T-helper 2 cell (primary cell): ENCODE measurements around the gene MCOLN1.

Experiments used
- DNase-seq, 5 experiments: peaks; one replicate each; pipeline versions ENCODE4 v3.0.0 to v3.0.0-alpha.2; 2012 to 2022

MCOLN1 gene

DNA sequence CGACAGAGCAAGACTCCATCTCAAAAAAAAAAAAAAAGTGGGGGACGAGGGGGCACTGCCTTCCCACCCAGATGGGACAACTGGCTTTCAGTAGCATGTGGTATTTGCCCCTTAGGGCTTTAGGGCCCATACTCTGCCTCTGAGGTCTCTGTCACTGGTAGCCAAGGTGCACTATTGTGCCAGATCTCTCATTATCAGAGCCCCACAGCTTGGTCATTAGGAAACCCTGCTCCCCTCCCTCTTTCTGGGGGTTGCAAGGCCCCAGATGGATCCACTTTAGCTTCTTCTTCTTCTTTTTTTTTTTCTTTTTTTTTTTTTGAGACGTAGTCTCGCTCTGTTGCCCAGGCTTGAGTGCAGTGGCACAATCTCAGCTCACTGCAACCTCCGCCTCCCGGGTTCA lies 17.7 kb upstream of the MCOLN1 start:
- DNase-seq, result no peak

DNA sequence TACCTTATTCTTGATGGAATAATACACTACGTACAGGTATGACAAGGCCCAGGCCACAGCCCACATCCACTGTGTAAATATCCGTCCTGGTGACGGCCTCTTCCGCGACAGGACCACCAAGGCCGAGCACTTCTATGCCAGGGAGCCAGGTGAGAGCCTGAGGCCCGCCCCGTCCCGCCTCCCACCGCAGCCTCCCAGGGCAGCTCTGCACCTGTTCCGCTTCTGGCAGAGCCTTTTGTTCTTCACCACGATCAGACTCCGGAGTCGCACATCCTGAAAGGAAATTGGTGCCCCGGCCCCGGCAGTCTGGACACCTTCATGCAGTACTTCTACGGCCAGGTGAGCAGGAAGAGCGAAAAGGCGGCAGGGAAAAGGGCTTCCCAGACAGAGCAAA lies 17.1 kb upstream of the MCOLN1 start:
- DNase-seq, result no peak

DNA sequence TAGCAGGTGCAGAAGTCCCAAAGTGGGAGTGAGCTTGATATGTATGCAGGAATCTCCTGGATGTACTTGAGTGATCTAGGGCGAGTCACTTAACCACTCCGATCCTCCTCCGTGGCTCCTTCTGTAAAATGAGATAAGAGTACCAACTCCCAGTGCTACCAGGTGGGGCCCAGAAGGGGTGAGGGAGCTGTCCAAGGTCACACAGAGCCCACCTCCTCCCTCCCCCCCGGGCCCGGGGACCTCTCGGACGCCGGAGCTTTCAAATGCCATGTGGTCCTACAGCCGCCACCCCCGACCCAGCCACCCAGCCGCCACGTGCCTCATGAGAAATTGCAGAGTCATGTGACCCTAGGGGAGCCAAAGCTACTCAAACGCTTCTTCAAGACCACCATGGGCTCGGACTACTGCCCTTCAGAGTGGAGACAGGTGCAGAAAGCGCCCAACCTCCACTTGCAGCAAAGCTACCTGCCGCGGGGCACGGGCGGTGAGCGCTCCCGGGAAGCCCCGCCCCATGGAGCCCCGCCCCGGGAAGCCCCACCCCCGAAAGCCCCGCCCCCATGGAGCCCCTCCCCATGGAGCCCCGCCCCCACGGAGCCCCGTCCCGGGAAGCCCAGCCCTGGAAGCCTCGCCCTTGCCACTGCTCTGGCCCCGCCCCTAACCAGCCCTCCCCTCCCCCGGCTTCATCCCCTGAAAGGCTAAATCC lies 16.6 kb upstream of the MCOLN1 start:
- DNase-seq, result peak in 1 of 5 experiments; percentile 25

DNA sequence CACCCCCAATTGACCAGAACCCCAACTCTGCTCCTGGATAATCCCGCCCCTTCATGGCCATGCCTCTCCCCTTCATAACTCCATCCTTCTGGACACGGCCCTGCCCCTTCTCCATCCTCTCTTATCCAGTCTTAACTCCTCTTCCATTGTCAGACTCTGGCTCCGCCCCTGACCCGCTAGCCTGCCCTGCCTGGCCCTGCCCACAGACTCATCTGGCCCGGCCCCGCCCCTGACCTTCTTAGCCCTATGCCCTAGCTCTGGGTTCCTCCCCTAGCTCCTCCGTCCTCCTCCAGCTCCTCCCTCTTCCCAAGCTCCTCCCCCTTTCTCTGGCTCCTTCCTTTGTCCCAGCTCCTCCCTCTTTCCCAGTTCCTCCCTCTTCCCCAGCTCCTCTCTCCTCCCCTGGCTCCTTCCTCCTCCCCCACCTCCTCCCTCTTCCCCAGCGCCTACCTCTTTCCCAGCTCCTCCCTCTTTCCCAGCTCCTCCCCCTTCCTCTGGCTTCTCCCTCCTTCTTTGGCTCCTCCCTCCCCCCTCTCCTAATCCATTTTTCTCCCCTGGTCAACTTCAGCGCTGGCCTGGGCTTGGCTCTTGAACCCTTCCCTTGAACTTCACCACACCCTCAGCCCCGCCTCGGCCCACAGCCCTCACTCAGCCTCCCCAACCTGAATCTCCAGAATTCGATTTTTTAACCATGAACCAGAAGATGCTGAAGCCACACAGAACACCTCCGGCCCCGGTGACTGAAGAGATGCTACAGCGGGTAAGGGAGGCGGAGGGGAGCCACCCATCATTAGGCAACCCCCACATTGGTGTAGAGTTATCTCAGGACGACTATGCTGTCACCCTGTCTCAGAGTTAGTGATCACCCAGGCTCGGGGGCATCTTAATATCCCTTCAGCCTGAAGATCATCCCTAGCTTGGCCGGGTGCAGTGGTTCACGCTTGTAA lies 15.8 kb upstream of the MCOLN1 start:
- DNase-seq, result peak in 3 of 5 experiments; percentile 18 to 47 (median 27)

DNA sequence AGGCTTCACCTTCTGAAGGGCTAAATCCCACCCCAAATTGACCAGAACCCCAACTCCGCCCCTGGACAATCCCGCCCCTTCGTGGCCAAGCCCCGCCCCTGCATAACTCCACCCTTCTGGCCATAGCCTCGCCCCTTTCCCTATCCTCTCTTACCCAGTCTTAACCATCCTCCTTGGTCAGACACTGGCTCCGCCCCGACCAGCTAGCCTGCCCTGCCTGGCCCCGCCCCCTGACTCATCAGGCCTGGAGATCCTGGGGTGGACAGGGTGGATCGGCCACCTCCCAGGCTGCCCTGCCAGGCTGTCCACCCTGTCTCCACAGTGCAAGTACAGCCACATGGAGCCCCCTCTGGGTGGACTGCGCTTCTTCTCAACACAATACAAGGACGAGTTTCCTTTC lies 14.5 kb upstream of the MCOLN1 start:
- no peak for DNase-seq

DNA sequence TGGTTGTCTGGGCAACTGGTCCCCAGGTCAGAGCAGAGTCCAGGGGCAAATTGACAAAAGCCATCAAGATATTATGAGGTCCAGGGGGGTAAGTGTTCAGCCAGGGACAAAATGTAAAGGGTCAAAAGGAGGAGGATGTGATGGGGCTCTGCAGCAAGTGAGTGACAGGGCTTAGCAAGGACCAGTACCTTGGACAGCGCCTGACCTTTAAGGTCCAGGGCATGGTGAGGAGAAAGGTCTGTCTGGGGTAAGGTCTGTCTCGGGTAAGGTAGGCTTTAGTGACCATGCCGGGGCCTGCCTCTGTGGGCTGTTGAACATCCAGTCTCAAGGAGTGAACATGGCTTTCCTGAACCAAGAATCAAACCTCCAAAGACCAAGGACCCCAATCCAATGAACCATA lies 12.8 kb upstream of the MCOLN1 start:
- no peak for DNase-seq

DNA sequence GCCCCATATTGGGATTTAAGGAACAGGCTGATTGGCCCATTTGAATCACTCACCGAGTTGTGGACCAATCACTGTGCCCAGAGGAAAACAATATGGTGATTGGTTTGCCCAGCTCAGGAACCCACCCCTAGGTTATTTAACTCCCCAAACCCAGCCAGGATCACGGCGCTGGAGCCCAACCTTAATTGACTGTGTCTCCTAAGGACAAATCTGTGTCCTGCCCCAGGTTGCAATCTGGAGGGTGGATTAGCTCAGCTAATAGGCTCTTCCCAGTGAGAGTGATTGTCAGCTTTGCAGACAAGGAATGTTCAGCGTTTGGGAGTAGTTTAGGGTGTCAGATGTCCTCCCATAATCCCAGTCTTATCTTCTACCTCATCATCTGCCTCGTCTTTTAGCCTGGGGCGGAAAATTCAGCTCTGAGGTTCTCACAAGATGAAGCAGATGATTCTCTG lies 10.0 kb upstream of the MCOLN1 start:
- DNase-seq, result no peak

DNA sequence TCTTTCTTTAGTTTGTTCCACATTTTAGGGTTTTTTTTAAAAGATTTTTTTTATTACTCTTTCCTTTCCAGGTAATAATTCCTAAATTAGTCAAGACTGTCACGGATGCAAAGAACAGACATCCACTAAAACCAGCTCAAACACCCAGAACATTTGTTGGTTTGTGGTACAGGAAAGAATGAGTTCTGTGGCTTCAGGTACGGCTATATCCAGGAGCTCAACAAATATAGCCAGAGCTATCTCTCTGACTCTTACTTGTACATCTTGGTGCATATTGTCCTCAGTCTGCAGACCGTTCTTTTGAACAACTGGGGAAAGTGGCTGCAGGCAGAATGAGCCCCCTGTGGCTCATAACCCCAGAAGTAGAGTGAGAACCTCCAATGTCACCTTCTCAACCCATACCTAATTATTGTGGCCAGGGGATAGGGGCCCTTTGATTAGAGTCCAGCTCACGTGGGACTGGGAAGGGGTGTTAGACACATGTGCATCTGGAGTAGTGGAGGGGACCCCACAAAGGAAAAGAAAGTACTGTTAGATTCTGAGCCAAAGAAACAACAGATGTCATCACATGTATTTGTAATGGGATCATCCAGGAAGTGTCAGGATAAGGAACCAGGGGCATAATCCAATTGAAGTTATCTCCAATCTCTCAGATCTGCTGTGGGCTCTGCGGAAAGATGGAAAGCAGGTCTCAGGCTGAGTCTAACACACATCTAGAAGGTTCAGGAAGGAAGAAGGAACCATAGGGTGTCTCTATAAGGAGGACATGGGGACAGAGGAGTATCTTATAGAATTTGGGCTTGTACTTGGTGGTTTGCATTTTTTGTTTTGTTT lies 8.4 kb upstream of the MCOLN1 start:
- DNase-seq, result no peak

DNA sequence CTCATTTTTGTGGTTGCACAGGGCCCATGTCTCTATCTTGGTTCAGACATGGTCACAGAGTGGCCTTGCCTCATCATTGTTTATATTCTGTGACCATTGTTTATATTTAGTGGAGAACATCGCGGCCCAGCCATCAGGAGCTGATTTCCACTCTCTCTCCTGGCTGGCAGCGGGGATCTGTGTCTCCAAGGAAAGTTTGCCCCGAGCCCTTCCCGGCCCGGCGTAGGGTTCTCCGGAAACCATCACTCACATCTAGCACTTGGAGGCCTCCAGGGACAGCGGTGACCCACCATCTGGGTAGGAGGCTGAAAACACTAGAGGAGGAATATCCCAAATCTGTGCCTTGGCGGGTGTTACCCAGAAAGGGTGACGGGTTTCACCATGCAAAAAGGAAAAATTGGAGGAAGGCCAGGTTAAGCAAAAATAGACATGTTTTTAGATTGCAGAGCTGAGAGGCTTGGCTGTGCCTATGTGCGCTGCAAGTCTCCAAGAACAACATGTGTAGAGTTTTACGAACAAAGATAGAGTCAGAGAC lies 7.2 kb upstream of the MCOLN1 start:
- no peak for DNase-seq

DNA sequence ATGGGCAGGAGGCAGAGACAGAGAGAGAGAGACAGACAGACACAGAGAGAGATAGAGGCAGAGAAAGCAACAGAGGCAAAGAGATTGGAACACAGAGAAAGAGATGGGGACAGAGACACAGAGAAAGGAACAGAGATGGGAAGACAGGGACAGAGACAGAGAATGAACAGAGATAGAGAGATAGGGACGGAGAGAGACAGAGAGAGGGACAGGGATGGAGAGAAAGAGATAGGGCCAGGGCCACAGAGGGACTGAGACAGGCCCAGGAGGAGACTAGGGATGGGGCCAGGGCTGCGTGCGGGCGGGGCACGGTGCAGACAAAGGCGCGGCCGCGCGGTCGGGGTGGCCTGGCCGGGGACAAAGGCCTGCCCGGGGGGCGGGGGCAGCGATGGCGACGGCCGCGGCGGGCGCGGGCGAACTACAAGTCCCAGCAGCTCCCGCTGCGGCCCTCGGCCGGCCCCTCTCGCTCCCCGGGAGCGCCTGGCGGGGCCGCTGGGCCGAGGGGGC lies 6.7 kb upstream of the MCOLN1 start, which contains the start of gene ZNF358:
TSS of gene ZNF358 (plus strand) at position 459 of the 507 bp plus-strand sequence. CDS start 3,140 bp downstream, outside the sequence.
- peak in 1 of 5 experiments; percentile 65 for DNase-seq

DNA sequence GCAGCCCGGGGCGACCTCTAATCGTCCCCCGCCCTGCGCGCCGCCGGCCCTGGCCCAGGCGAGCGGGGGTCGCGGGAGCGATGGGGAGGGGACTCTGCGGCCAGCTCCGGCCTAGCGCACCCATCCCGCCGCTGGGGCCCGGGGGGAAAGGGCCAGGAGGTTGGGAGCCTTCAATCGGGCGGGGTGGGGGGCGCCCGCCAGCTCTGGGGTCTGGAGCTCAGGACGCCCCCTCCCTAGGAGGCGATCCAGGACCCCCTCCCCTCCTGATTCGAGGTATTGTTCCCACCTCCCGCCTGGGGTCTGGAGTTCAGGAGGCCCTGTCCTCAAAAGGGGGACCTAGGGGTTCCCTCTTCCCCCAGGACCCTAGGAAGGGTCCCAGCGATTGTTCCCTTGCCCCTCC lies 6.1 kb upstream of the MCOLN1 start:
- DNase-seq, result no peak

DNA sequence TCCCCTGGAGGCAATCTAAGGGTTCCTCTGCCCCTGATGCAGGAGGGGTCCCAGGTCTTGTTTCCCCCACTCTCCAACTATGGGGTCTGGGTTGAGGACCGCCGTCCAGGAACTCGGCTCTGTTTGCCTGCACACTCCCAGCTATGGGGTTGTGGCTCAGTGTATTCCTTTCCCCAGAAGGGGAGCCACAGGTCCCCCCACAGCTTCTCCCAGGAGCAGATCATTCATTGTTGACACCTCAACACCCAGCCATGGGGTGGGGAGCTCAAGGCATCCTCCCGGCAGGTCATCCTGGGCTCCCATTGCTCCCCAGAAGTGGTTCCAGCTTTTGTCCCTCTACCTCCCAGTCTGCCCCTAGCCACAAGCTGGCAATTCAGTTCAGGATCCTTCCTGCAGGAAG lies 5.5 kb upstream of the MCOLN1 start:
- no peak for DNase-seq

DNA sequence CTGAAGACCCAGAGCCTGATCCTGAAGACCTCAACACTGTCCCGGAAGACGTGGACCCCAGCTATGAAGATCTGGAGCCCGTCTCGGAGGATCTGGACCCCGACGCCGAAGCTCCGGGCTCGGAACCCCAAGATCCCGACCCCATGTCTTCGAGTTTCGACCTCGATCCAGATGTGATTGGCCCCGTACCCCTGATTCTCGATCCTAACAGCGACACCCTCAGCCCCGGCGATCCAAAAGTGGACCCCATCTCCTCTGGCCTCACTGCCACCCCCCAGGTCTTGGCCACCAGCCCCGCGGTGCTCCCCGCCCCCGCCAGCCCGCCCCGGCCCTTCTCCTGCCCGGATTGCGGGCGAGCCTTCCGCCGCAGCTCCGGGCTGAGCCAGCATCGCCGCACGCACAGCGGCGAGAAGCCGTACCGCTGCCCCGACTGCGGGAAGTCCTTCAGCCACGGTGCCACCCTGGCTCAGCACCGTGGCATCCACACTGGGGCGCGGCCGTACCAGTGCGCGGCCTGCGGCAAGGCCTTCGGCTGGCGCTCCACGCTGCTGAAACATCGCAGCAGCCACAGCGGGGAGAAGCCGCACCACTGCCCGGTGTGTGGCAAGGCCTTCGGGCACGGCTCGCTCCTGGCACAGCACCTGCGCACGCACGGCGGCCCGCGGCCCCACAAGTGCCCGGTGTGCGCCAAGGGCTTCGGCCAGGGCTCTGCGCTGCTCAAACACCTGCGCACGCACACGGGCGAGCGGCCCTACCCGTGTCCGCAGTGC lies 2.9 kb upstream of the MCOLN1 start:
- no peak for DNase-seq

DNA sequence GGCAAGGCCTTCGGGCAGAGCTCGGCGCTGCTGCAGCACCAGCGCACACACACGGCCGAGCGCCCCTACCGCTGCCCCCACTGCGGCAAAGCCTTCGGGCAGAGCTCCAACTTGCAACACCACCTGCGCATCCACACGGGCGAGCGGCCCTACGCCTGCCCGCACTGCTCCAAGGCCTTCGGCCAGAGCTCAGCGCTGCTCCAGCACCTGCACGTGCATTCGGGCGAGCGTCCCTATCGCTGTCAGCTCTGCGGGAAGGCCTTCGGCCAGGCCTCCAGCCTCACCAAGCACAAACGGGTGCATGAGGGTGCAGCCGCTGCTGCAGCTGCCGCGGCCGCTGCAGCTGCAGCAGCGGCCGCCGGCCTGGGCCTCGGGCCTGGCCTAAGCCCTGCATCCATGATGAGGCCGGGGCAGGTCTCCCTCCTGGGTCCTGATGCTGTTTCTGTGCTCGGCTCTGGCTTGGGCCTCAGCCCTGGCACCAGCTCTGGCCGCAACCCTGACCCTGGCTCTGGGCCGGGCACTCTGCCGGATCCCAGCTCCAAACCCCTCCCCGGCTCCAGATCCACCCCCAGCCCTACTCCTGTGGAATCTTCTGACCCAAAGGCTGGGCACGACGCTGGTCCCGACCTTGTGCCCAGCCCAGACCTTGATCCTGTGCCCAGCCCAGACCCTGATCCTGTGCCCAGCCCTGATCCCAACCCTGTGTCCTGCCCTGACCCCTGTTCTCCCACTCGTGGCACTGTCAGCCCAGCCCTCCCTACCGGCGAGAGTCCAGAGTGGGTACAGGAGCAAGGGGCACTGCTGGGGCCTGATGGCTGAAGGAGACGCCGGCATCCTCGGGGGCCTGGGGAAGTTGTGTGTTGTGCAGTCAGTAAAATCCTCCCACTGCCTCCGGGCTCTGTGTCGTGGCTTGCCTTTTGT lies 2.0 kb upstream of the MCOLN1 start:
- DNase-seq, result no peak

DNA sequence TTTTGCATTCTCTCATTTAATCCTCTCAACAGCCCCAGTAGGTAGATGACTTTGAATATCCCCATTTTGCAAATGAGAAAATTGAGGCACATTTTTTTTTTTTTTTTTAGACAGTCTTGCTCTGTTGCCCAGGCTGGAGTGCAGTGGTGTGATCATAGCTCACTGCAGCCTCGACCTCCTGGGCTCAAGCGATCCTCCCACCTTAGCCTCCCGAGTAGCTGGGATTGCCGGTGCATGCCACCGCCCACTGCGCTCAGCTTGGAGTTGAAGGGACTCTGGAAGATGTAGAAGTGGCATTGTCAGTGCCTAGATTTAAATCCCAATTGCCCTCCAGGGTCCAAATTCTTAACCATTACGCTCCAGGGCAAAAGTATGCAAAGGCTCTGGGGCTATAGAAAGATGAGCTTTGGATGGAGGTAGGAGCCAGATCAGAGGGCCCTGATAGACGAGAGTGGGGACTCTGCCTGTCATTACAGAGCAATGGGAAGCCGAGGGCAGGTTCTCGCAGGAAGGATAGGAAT lies 813 bp upstream of the MCOLN1 start:
- no peak for DNase-seq

DNA sequence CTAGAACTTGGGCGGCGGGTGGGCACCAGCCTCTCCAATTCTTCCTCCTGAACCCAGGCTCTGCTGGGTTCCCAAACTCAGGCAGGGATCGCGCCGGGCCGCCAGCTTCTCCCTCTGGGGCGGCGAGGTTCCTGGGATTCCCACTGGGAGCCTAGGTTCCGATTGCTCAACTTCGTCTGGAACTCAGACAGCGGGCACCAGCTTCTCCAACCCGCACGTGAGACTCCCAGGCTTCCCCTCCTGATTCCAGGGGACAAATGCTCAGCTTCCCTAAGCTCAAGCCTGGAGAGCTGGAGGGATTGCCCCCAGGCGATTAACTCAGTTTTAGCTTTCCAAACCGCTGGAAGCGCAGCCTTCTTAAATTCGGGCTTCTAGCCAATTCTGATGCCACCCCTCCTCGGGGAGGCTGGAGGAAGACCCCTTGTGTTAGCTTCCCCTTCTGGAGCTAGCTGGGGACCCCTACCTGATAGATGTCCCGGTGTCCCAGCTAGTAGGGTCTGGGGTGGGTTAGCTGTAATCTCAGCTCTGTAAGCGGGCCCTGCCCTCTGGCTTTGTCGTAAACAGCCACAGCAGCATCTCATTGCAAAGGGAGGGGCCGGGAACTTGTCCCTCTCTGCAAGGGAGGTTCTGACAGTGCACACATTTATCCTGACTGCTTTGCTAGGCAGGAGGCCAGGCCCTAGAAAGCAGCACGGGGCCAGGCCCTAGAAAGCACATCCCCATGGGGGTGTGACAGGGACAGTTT lies 671 bp downstream of the MCOLN1 start:
- DNase-seq, result no peak

DNA sequence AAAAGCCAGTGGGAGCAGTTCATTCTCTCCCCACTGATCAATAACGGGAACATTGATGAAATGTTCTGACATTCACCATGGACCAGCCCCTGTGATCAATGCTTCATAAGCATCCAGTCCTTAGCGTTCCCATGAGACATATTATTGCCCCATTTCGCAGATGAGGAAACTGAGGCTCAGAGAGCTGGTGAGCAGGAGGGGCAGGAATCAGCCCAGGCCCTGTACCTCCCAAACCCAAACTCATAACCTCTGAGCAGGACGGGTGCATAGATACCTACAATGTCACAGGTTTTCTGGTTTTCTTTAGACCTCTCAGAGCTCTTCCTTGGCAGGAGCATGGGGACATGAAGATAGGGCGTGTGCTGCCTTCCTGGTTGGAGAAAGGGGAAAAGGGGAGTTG lies 2.1 kb downstream of the MCOLN1 start:
- no peak for DNase-seq

DNA sequence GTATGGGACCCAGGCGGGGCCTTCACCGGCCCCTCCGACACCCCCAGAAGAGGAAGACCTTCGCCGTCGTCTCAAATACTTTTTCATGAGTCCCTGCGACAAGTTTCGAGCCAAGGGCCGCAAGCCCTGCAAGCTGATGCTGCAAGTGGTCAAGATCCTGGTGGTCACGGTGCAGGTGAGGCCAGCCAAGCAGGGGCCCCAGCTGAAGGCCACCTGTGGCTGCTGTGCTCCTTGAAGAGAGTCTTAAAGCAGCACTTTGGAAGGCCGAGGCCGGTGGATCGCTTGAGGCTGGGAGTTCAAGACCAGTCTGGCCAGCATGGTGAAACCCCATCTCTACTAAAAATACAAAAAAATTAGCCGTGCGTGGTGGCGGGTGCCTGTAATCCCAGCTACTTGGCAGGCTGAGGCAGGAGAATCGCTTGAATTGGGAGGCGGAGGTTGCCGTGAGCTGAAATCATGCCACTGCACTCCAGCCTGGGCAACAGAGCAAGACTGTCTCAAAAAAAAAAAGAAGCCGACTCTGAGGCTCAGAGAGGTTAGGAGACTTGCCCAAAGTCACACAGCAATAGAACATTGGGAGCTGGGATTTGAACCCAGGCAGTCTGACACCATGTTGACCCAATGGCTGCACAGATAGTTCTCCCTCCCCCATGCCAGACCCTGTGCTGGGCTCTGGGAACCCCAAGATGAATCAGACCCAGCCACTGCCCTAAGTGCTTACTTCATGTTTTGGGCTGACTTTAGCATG lies 2.7 kb downstream of the MCOLN1 start:
- no peak for DNase-seq
